Bronchial epithelial cell (primary cell): ENCODE measurements around the gene HVCN1. TPM values are rescaled to one million over a fixed set of nuclear protein-coding genes. Genes with fewer than 3 reads are reported as not detected.
"Not testable (repeated sequence)": the region's sequence is repeated elsewhere in the genome, so short reads cannot be mapped to it uniquely, and the experiment has no call there.

Source experiments
- DNase-seq: peaks from one replicate; pipeline ENCODE4 v3.0.0-alpha.2; 2010; ENCODE audit warnings: low read depth
- FAIRE-seq: peaks from 2 replicates; lab custom pipeline; 2011; peaks lifted over from hg19 to GRCh38; lab: Jason Lieb, UNC
- H3K27me3 ChIP-seq: 2 replicates; pipeline ENCODE4 v1.5.1; 2011; ENCODE audit warnings: low read length; ENCODE audit not compliant: control insufficient read depth, insufficient read depth
- H3K36me3 ChIP-seq: 2 replicates; pipeline ENCODE4 v1.5.1; 2011; ENCODE audit warnings: low read length; ENCODE audit not compliant: control insufficient read depth, insufficient read depth
- H3K4me3 ChIP-seq: 2 replicates; pipeline ENCODE4 v1.5.1; 2011; ENCODE audit warnings: mild to moderate bottlenecking, low read depth, low read length, control low read depth
- CTCF ChIP-seq: IDR thresholded peaks from 2 replicates; pipeline ENCODE4 v1.5.1; 2011; ENCODE audit warnings: mild to moderate bottlenecking, moderate library complexity, low read length, control low read depth, inconsistent platforms; ENCODE audit not compliant: insufficient read depth, severe bottlenecking
- total RNA-seq: library from RNA; depleted of rRNA; stranded (reverse); fragments of >200 nt; gene quantifications from 2 replicates; pipeline ENCODE4 v1.2.1, GENCODE V29; 2014

HVCN1 gene
- total RNA-seq, 1 donor from 2014 or later: 0.53 TPM

- no peaks in the 10 kb centered on the region for H3K27me3 ChIP-seq
- no peaks in the 10 kb centered on the region for H3K36me3 ChIP-seq
- DNase-seq (no peak), FAIRE-seq (no peak)
- H3K4me3 ChIP-seq: no peak overlapping the region
- TF ChIP-seq CTCF: no peak
Measured at GRCh38 chr12:110661337-110661972, 27.5 kb downstream of the HVCN1 start.

- FAIRE-seq (no peak), DNase-seq (no peak)
- no peak for TF ChIP-seq CTCF
- Histone ChIP-seq H3K27me3 (no peaks in the 10 kb centered on the region), H3K36me3 (no peaks in the 10 kb centered on the region), H3K4me3 (no peak overlapping the region)
Measured at GRCh38 chr12:110658878-110659277, 30.0 kb downstream of the HVCN1 start.

GRCh38 chr12:110658242-110658641 lies 30.7 kb downstream of the HVCN1 start:
- Histone ChIP-seq H3K4me3 (no peak overlapping the region), H3K27me3 (no peaks in the 10 kb centered on the region), H3K36me3 (no peaks in the 10 kb centered on the region)
- DNase-seq (no peak), FAIRE-seq (no peak)
- no peak for TF ChIP-seq CTCF

GRCh38 chr12:110657747-110658146 lies 31.2 kb downstream of the HVCN1 start:
- Histone ChIP-seq H3K27me3 (no peaks in the 10 kb centered on the region), H3K36me3 (no peaks in the 10 kb centered on the region), H3K4me3 (no peak overlapping the region)
- TF ChIP-seq CTCF: no peak
- no peak for FAIRE-seq
- no peak for DNase-seq

GRCh38 chr12:110656071-110656655 lies 32.8 kb downstream of the HVCN1 start:
- no peak for TF ChIP-seq CTCF
- no peak for DNase-seq
- no peaks in the 10 kb centered on the region for H3K36me3 ChIP-seq
- no peak overlapping the region for H3K4me3 ChIP-seq
- no peaks in the 10 kb centered on the region for H3K27me3 ChIP-seq
- FAIRE-seq: no peak

- H3K27me3 ChIP-seq, H3K36me3 ChIP-seq, FAIRE-seq, H3K4me3 ChIP-seq, DNase-seq: not testable (repeated sequence)
Measured at GRCh38 chr12:110654238-110654637, 34.7 kb downstream of the HVCN1 start.
